ENCODE data around the gene FGF19.

Gene FGF19

DNA sequence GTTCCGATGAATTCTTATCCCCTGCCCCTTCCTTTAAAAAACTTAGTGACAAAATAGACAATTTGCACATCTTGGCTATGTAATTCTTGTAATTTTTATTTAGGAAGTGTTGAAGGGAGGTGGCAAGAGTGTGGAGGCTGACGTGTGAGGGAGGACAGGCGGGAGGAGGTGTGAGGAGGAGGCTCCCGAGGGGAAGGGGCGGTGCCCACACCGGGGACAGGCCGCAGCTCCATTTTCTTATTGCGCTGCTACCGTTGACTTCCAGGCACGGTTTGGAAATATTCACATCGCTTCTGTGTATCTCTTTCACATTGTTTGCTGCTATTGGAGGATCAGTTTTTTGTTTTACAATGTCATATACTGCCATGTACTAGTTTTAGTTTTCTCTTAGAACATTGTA lies 50.8 kb downstream of the FGF19 start:
- DNase-seq (ENCODE audit: low spot score in 2 of 2) = no peak
- H3K9me3 Mint-ChIP-seq = no peaks in the 10 kb centered on the region
- no peak overlapping the region for H3K4me3 Mint-ChIP-seq
- ATAC-seq (replicated peaks; ENCODE audit: extremely low read depth, poor library complexity, severe bottlenecking) = no peak
- H3K27me3 Mint-ChIP-seq = no peaks in the 10 kb centered on the region
- H3K4me1 Mint-ChIP-seq = no peaks in the 10 kb centered on the region
- H3K27ac Mint-ChIP-seq (ENCODE audit: low read depth) = no peak overlapping the region
- H3K36me3 Mint-ChIP-seq (ENCODE audit: insufficient read depth) = peaks cover 1% of the 10 kb centered on the region

DNA sequence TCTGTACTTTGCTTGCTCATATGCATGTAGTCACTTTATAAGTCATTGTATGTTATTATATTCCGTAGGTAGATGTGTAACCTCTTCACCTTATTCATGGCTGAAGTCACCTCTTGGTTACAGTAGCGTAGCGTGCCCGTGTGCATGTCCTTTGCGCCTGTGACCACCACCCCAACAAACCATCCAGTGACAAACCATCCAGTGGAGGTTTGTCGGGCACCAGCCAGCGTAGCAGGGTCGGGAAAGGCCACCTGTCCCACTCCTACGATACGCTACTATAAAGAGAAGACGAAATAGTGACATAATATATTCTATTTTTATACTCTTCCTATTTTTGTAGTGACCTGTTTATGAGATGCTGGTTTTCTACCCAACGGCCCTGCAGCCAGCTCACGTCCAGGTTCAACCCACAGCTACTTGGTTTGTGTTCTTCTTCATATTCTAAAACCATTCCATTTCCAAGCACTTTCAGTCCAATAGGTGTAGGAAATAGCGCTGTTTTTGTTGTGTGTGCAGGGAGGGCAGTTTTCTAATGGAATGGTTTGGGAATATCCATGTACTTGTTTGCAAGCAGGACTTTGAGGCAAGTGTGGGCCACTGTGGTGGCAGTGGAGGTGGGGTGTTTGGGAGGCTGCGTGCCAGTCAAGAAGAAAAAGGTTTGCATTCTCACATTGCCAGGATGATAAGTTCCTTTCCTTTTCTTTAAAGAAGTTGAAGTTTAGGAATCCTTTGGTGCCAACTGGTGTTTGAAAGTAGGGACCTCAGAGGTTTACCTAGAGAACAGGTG lies 51.8 kb downstream of the FGF19 start:
- no peaks in the 10 kb centered on the region for H3K27me3 Mint-ChIP-seq
- no peaks in the 10 kb centered on the region for H3K4me1 Mint-ChIP-seq
- H3K36me3 Mint-ChIP-seq (ENCODE audit: insufficient read depth) = peaks cover 1% of the 10 kb centered on the region
- no peaks in the 10 kb centered on the region for H3K9me3 Mint-ChIP-seq
- ATAC-seq (replicated peaks; ENCODE audit: extremely low read depth, poor library complexity, severe bottlenecking) = no peak
- no peak for DNase-seq (ENCODE audit: low spot score in 2 of 2)
- no peak overlapping the region for H3K27ac Mint-ChIP-seq (ENCODE audit: low read depth)
- H3K4me3 Mint-ChIP-seq = no peak overlapping the region

DNA sequence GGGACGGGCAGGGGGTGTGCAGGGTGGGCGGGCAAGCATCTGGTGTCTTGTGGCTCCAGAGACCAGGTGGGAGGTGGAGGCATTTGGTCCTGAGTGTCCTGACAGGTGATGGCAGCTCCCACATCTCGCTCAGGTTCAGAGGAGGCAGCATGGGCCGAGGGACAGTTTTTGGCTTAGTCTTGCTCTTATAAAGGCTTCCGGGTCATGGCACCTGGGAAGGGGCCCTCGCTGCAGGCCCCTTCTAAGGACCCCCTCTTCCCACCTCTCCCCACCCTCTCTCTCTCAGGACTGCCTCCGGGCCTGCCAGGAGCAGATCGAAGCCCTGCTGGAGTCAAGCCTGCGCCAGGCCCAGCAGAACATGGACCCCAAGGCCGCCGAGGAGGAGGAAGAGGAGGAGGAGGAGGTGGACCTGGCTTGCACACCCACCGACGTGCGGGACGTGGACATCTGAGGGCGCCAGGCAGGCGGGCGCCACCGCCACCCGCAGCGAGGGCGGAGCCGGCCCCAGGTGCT lies 52.9 kb downstream of the FGF19 start:
- H3K27me3 Mint-ChIP-seq = no peaks in the 10 kb centered on the region
- H3K9me3 Mint-ChIP-seq = no peaks in the 10 kb centered on the region
- ATAC-seq (replicated peaks; ENCODE audit: extremely low read depth, poor library complexity, severe bottlenecking) = no peak
- H3K4me3 Mint-ChIP-seq = no peak overlapping the region
- DNase-seq (ENCODE audit: low spot score in 2 of 2) = no peak
- H3K36me3 Mint-ChIP-seq (ENCODE audit: insufficient read depth) = peaks cover 1% of the 10 kb centered on the region
- no peak overlapping the region for H3K27ac Mint-ChIP-seq (ENCODE audit: low read depth)
- H3K4me1 Mint-ChIP-seq = no peaks in the 10 kb centered on the region

DNA sequence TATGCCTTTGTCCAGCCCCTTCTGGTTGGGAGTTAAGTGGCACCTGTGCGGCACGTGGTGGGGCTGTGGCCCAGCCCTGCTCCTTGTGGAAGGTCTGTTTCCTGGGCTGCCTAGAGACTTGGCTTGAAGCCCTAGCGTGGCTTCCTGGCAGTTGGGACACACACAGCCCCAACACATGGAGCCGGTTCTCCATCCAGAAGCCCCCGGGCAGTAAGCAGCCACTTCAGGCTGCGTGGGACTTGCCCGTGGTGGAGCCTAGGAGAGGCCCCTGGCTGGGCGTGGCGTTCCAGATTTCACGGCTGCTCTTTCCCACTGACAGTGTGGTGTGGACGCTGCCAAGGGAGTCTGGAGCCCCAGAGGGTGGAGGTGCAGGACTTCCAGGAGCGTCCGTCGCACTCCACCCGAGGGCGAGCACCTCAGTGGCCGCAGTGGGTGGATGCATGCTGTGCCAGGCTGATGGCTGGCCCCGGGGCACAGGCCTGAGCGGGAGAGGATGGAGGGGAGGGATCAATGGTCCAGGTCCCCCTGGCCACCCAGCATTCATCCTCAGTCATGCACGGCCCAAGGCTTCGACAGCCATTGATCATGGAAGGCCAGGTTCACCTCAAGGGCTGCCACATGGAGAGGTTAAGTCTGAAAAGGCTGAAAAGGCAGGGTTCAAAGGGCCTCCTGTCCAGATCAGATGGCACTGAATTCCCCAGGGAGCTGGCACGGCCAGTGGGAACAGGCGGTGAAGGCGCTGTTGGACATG lies 53.6 kb downstream of the FGF19 start:
- no peak for ATAC-seq (replicated peaks; ENCODE audit: extremely low read depth, poor library complexity, severe bottlenecking)

DNA sequence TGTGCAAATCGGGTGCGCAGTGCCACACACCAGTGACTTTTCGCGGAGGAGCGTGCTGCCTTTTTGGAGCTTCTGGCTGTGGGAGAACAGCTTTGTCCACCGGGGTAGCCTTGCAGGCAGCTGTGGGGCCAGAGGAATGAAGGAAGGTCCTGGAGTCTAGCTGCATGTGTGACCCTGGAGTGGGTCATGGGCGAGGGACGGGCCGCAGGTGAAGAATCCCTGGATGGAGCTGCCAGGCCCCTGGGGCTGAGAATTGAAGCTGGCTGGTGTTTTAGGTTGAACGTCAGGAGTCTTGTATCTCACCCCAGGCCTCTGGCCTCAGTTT lies 54.3 kb downstream of the FGF19 start:
- no peak overlapping the region for H3K27ac Mint-ChIP-seq (ENCODE audit: low read depth)
- peaks cover 1% of the 10 kb centered on the region for H3K36me3 Mint-ChIP-seq (ENCODE audit: insufficient read depth)
- no peaks in the 10 kb centered on the region for H3K4me1 Mint-ChIP-seq
- no peaks in the 10 kb centered on the region for H3K9me3 Mint-ChIP-seq
- DNase-seq (ENCODE audit: low spot score in 2 of 2) (no peak), ATAC-seq (replicated peaks; ENCODE audit: extremely low read depth, poor library complexity, severe bottlenecking) (no peak)
- H3K4me3 Mint-ChIP-seq = no peak overlapping the region
- no peaks in the 10 kb centered on the region for H3K27me3 Mint-ChIP-seq

More for the DNA sequence above, 53.6 kb downstream of the FGF19 start:
- DNase-seq (ENCODE audit: low spot score in 2 of 2) = no peak
- Mint-ChIP-seq H3K4me1 (no peaks in the 10 kb centered on the region), H3K9me3 (no peaks in the 10 kb centered on the region), H3K27ac (ENCODE audit: low read depth) (no peak overlapping the region), H3K27me3 (no peaks in the 10 kb centered on the region), H3K36me3 (ENCODE audit: insufficient read depth) (peaks cover 1% of the 10 kb centered on the region), H3K4me3 (no peak overlapping the region)

DNA sequence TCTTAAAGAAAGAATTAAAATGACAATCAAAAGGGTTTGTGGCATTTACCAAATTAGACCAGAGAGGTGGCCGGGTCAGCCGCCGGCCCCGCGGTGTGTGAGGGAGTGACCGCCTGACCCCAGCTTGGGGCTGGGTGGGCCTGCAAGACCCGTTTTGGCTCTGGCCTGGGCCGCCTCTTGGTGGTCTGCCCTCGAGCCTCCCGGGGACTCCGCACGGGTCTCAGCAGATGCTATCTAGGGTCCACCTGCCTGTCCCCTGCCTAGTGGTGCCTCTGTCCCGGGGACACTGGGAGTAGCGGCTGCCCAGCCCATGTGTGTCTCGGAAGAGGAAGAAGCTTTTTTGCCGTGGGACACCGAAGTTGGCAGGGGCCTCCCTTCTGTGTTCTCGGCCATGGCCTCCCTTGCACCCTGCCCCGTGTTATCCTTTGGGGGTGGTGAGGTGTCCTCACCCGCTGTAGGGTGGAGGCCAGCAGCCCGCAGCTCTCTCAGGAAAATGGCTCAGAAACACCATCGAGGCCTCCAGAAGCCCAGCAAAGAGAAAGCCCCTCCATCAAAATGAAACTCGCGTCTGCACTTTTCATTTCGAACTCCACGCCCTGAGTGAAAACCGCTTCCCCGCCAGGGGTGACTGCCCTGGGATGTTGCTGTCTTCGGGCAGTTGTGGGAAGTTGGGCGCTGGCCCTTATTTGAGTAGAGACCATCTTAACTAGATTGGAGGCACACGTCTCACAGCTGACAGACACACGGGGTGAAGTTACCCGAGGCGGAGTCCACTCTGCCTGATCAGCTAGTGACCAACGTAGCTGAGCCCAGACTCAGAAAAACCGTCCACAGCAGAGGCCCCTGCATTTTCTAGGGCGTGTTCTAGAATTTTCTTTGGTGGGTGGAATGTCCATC lies 54.9 kb downstream of the FGF19 start:
- no peak overlapping the region for H3K4me3 Mint-ChIP-seq
- no peaks in the 10 kb centered on the region for H3K27me3 Mint-ChIP-seq
- DNase-seq (ENCODE audit: low spot score in 2 of 2) = no peak
- H3K36me3 Mint-ChIP-seq (ENCODE audit: insufficient read depth) = peaks cover 4% of the 10 kb centered on the region
- no peaks in the 10 kb centered on the region for H3K9me3 Mint-ChIP-seq
- no peak overlapping the region for H3K27ac Mint-ChIP-seq (ENCODE audit: low read depth)
- no peaks in the 10 kb centered on the region for H3K4me1 Mint-ChIP-seq
- no peak for ATAC-seq (replicated peaks; ENCODE audit: extremely low read depth, poor library complexity, severe bottlenecking)

All from central memory CD8-positive, alpha-beta T cell (primary cell).